Keratinocyte (primary cell): ENCODE measurements around the gene INTS3. TPM values are rescaled to one million over a fixed set of nuclear protein-coding genes. Genes with fewer than 3 reads are reported as not detected.

ENCODE experiments used
- DNase-seq: peaks from one replicate; pipeline ENCODE4 v3.0.0-alpha.2; 2011; ENCODE audit warnings: low read depth, missing footprints, low spot score
- FAIRE-seq: peaks from 2 replicates; lab custom pipeline; 2011; peaks lifted over from hg19 to GRCh38; lab: Jason Lieb, UNC
- H2AFZ ChIP-seq: 2 replicates; pipeline ENCODE4 v1.6.0; 2012; ENCODE audit warnings: low read length, control low read depth, inconsistent platforms; ENCODE audit not compliant: control insufficient read depth
- H3K27ac ChIP-seq: 2 replicates; pipeline ENCODE4 v1.5.1; 2011; ENCODE audit warnings: low read length; ENCODE audit not compliant: control insufficient read depth, insufficient read depth
- H3K27me3 ChIP-seq: 3 replicates; pipeline ENCODE4 v1.6.0; 2011; ENCODE audit warnings: low read length; ENCODE audit not compliant: control insufficient read depth, insufficient read depth; ENCODE audit errors: extremely low read depth
- H3K36me3 ChIP-seq, 2 experiments: 2 replicates in 1 of 2; 3 replicates in 1 of 2; pipeline ENCODE4 v1.5.1; 2011; ENCODE audit warnings: low read length in 2 of 2, mild to moderate bottlenecking in 1 of 2; ENCODE audit not compliant: control insufficient read depth in 2 of 2, insufficient read depth in 2 of 2; ENCODE audit errors: extremely low read depth in 1 of 2
- H3K4me1 ChIP-seq: 3 replicates; pipeline ENCODE4 v1.5.1; 2011; ENCODE audit warnings: low read length; ENCODE audit not compliant: control insufficient read depth, insufficient read depth; ENCODE audit errors: extremely low read depth
- H3K4me2 ChIP-seq: 3 replicates; pipeline ENCODE4 v1.6.0; 2011; ENCODE audit warnings: low read depth, low read length; ENCODE audit not compliant: control insufficient read depth, insufficient read depth; ENCODE audit errors: extremely low read depth
- H3K4me3 ChIP-seq, 3 experiments: fragments of 200-600 bp in 1 of 3; sonication (generic) in 1 of 3; 2 replicates in 2 of 3; 3 replicates in 1 of 3; pipeline ENCODE4 v1.5.1; 2011 to 2016; ENCODE audit warnings: low read length in 3 of 3, mild to moderate bottlenecking in 3 of 3, control low read depth in 2 of 3, inconsistent platforms in 1 of 3, low read depth in 1 of 3, mixed read lengths in 1 of 3, mixed run types in 1 of 3, moderate library complexity in 1 of 3; ENCODE audit not compliant: control insufficient read depth in 2 of 3, insufficient read depth in 2 of 3; ENCODE audit errors: extremely low read depth in 1 of 3
- H3K79me2 ChIP-seq: 2 replicates; pipeline ENCODE4 v1.6.0; 2012; ENCODE audit warnings: low read length; ENCODE audit not compliant: control insufficient read depth, insufficient read depth
- H3K9ac ChIP-seq: 3 replicates; pipeline ENCODE4 v1.6.0; 2011; ENCODE audit warnings: low read length; ENCODE audit not compliant: control insufficient read depth, insufficient read depth; ENCODE audit errors: extremely low read depth
- H3K9me1 ChIP-seq: 3 replicates; pipeline ENCODE4 v1.6.0; 2011; ENCODE audit warnings: low read length; ENCODE audit not compliant: control insufficient read depth, insufficient read depth; ENCODE audit errors: extremely low read depth
- H3K9me3 ChIP-seq: 2 replicates; pipeline ENCODE4 v1.5.1; 2012; ENCODE audit warnings: low read depth, low read length; ENCODE audit not compliant: control insufficient read depth
- H4K20me1 ChIP-seq: 3 replicates; pipeline ENCODE4 v1.6.0; 2011; ENCODE audit warnings: low read length; ENCODE audit not compliant: control insufficient read depth, insufficient read depth; ENCODE audit errors: extremely low read depth
- EZH2 ChIP-seq: IDR thresholded peaks from one replicate; pipeline ENCODE4 v1.6.1; 2012; ENCODE audit warnings: inconsistent platforms, mild to moderate bottlenecking, low read length, moderate library complexity
- dilution Hi-C: fragments of 300-500 bp; cut with MboI; formaldehyde crosslinking; loops from one replicate; pipeline ENCODE4 v1.7.0; 2020; ENCODE audit warnings: low sequenced_read_pairs; ENCODE audit not compliant: extremely low pct_ligation_motif_present
- polyA plus RNA-seq, 5 experiments: library from polyadenylated mRNA; depleted of rRNA in 3 of 5; stranded (reverse) in 3 of 5; stranded (forward) in 1 of 5; unstranded in 1 of 5; fragments of >200 nt; gene quantifications; 1 replicate in 1 of 5; 2 replicates in 3 of 5; 3 replicates in 1 of 5; pipeline versions ENCODE4 v1.2.1 to v1.2.3, GENCODE V29; 2011 to 2012; ENCODE audit warnings: missing spikeins in 2 of 5, low read depth in 1 of 5, low replicate concordance in 1 of 5
- TF ChIP-seq, protein P1 (sequence below), 3 experiments: IDR thresholded peaks in 1 of 3; conservative IDR thresholded peaks in 1 of 3; optimal IDR thresholded peaks in 1 of 3; 2 replicates in 2 of 3; 3 replicates in 1 of 3; pipeline versions ENCODE3 to v1.5.1; 2011; ENCODE audit warnings: low read length in 3 of 3, mild to moderate bottlenecking in 3 of 3, moderate library complexity in 2 of 3, control low read depth in 1 of 3, inconsistent platforms in 1 of 3; ENCODE audit not compliant: insufficient read depth in 2 of 3; ENCODE audit errors: extremely low read depth in 1 of 3

Gene INTS3
- polyA plus RNA-seq, 1 donor (not counting 4 experiments of a cell fraction or from before 2014, with no cell fraction given): 24.6 TPM

DNA sequence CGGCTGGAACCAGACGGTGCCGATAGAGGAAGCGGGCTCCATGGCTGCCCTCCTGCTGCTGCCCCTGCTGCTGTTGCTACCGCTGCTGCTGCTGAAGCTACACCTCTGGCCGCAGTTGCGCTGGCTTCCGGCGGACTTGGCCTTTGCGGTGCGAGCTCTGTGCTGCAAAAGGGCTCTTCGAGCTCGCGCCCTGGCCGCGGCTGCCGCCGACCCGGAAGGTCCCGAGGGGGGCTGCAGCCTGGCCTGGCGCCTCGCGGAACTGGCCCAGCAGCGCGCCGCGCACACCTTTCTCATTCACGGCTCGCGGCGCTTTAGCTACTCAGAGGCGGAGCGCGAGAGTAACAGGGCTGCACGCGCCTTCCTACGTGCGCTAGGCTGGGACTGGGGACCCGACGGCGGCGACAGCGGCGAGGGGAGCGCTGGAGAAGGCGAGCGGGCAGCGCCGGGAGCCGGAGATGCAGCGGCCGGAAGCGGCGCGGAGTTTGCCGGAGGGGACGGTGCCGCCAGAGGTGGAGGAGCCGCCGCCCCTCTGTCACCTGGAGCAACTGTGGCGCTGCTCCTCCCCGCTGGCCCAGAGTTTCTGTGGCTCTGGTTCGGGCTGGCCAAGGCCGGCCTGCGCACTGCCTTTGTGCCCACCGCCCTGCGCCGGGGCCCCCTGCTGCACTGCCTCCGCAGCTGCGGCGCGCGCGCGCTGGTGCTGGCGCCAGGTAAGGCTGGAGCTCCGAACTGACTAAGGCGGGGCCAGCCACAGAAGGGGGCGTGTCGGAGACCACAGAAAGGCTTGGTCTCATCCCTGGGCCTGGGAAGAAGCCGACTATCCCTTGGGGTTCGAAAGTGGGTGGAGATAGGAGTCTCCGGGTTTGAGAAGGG lies 47.8 kb downstream of the INTS3 start:
- Histone ChIP-seq H3K9me3 (no peaks in the 10 kb centered on the region), H3K9me1 (no peaks in the 10 kb centered on the region), H3K9ac (peak overlapping the region; percentile 66), H3K4me3 (peak overlapping the region; percentile 49 to 81 (median 74)), H3K4me2 (peak overlapping the region; percentile 94), H4K20me1 (no peaks in the 10 kb centered on the region), H2AFZ (peak overlapping the region; percentile 84), H3K27me3 (no peaks in the 10 kb centered on the region), H3K79me2 (no peaks in the 10 kb centered on the region), H3K36me3 (peaks cover 6 to 12% of the 10 kb centered on the region in 2 experiments), H3K4me1 (peaks cover 16% of the 10 kb centered on the region), H3K27ac (no peak overlapping the region)
- FAIRE-seq (no peak), DNase-seq (no peak)
- dilution Hi-C loops: no loop called here
- TF ChIP-seq EZH2: no peak
- TF ChIP-seq, protein P1, sequence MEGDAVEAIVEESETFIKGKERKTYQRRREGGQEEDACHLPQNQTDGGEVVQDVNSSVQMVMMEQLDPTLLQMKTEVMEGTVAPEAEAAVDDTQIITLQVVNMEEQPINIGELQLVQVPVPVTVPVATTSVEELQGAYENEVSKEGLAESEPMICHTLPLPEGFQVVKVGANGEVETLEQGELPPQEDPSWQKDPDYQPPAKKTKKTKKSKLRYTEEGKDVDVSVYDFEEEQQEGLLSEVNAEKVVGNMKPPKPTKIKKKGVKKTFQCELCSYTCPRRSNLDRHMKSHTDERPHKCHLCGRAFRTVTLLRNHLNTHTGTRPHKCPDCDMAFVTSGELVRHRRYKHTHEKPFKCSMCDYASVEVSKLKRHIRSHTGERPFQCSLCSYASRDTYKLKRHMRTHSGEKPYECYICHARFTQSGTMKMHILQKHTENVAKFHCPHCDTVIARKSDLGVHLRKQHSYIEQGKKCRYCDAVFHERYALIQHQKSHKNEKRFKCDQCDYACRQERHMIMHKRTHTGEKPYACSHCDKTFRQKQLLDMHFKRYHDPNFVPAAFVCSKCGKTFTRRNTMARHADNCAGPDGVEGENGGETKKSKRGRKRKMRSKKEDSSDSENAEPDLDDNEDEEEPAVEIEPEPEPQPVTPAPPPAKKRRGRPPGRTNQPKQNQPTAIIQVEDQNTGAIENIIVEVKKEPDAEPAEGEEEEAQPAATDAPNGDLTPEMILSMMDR (optimal IDR thresholded peaks at IDR 0.05 in 1 of 3, IDR thresholded peaks at IDR 0.05 in 1 of 3, conservative IDR thresholded peaks at IDR 0.05 in 1 of 3; ENCODE audit: extremely low read depth in 1 of 3, insufficient read depth in 2 of 3, low read length in 3 of 3): peak in 1 of 3 experiments; percentile 11

DNA sequence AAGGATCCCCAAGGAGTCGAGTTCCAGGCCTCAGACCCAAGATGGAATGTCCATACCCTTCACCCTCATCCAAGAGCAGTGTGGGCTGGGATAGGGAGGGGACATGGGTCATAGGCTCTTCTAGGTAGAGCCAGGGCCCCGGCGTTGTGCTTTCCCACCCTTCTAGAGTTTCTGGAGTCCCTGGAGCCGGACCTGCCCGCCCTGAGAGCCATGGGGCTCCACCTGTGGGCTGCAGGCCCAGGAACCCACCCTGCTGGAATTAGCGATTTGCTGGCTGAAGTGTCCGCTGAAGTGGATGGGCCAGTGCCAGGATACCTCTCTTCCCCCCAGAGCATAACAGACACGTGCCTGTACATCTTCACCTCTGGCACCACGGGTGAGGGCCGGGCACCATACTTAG lies 48.5 kb downstream of the INTS3 start:
- no peak overlapping the region for H3K27ac ChIP-seq
- H3K4me3 ChIP-seq: peak overlapping the region; percentile 49 to 81 (median 74)
- DNase-seq (no peak), FAIRE-seq (no peak)
- no peaks in the 10 kb centered on the region for H3K9me1 ChIP-seq
- H3K27me3 ChIP-seq: no peaks in the 10 kb centered on the region
- no peak for TF ChIP-seq EZH2
- TF ChIP-seq, protein P1 (optimal IDR thresholded peaks at IDR 0.05 in 1 of 3, IDR thresholded peaks at IDR 0.05 in 1 of 3, conservative IDR thresholded peaks at IDR 0.05 in 1 of 3; ENCODE audit: extremely low read depth in 1 of 3, insufficient read depth in 2 of 3, low read length in 3 of 3): no peak
- H4K20me1 ChIP-seq: no peaks in the 10 kb centered on the region
- H2AFZ ChIP-seq: peak overlapping the region; percentile 24
- no peaks in the 10 kb centered on the region for H3K9me3 ChIP-seq
- H3K9ac ChIP-seq: peak overlapping the region; percentile 66
- dilution Hi-C loops: no loop called here
- peak overlapping the region; percentile 94 for H3K4me2 ChIP-seq
- peaks cover 16% of the 10 kb centered on the region for H3K4me1 ChIP-seq
- H3K36me3 ChIP-seq: peaks cover 6 to 10% of the 10 kb centered on the region in 2 experiments
- no peaks in the 10 kb centered on the region for H3K79me2 ChIP-seq
